Measurements from ENCODE around the gene GALNT12.

Gene GALNT12

GRCh38 chr9:98873951-98874371 is 66.5 kb downstream of the GALNT12 start:
- Histone ChIP-seq H3K4me1 (ENCODE audit: insufficient read depth, low read length, severe bottlenecking) (no peaks in the 10 kb centered on the region), H3K4me3 (ENCODE audit: low read depth, low read length, poor library complexity, severe bottlenecking) (no peak overlapping the region), H3K27me3 (ENCODE audit: insufficient read depth, low read length) (peaks cover 8% of the 10 kb centered on the region), H3K79me2 (ENCODE audit: insufficient read depth, low read length) (no peaks in the 10 kb centered on the region), H3K9me2 (ENCODE audit: low read depth, low read length) (no peaks in the 10 kb centered on the region), H3K27ac (ENCODE audit: low read depth, low read length, poor library complexity, severe bottlenecking) (no peak overlapping the region), H3K4me2 (ENCODE audit: low read length) (no peak overlapping the region), H3K9me3 (ENCODE audit: low read length) (0 out of 2 replicates have a peak, but pooled peaks cover 3% of the 10 kb centered on the region), H3K9ac (ENCODE audit: low read length) (no peak overlapping the region), H3F3A (ENCODE audit: insufficient read depth, low read length) (no peaks in the 10 kb centered on the region), H2AFZ (ENCODE audit: low read length) (no peak overlapping the region), H3K36me3 (ENCODE audit: insufficient read depth, low read length) (no peaks in the 10 kb centered on the region; the same call in 1 of the 2 replicates), H4K20me1 (ENCODE audit: insufficient read depth, low read length) (no peaks in the 10 kb centered on the region)
- TF ChIP-seq, protein P1, sequence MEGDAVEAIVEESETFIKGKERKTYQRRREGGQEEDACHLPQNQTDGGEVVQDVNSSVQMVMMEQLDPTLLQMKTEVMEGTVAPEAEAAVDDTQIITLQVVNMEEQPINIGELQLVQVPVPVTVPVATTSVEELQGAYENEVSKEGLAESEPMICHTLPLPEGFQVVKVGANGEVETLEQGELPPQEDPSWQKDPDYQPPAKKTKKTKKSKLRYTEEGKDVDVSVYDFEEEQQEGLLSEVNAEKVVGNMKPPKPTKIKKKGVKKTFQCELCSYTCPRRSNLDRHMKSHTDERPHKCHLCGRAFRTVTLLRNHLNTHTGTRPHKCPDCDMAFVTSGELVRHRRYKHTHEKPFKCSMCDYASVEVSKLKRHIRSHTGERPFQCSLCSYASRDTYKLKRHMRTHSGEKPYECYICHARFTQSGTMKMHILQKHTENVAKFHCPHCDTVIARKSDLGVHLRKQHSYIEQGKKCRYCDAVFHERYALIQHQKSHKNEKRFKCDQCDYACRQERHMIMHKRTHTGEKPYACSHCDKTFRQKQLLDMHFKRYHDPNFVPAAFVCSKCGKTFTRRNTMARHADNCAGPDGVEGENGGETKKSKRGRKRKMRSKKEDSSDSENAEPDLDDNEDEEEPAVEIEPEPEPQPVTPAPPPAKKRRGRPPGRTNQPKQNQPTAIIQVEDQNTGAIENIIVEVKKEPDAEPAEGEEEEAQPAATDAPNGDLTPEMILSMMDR (IDR thresholded peaks at IDR 0.05; ENCODE audit: low read length), result no peak
- TF ChIP-seq EZH2 (IDR thresholded peaks at IDR 0.05; ENCODE audit: borderline replicate concordance, low read length), result no peak

GRCh38 chr9:98874721-98875255 is 67.3 kb downstream of the GALNT12 start:
- no peak overlapping the region for H3K4me2 ChIP-seq (ENCODE audit: low read length)
- H3K9me2 ChIP-seq (ENCODE audit: low read depth, low read length), result no peaks in the 10 kb centered on the region
- no peak overlapping the region for H3K9ac ChIP-seq (ENCODE audit: low read length)
- no peak overlapping the region for H3K27ac ChIP-seq (ENCODE audit: low read depth, low read length, poor library complexity, severe bottlenecking)
- no peak for TF ChIP-seq EZH2 (IDR thresholded peaks at IDR 0.05; ENCODE audit: borderline replicate concordance, low read length)
- TF ChIP-seq, protein P1 (IDR thresholded peaks at IDR 0.05; ENCODE audit: low read length), result no peak
- H3K79me2 ChIP-seq (ENCODE audit: insufficient read depth, low read length), result no peaks in the 10 kb centered on the region
- no peaks in the 10 kb centered on the region for H3K9me3 ChIP-seq (ENCODE audit: low read length)
- H3K4me1 ChIP-seq (ENCODE audit: insufficient read depth, low read length, severe bottlenecking), result no peaks in the 10 kb centered on the region
- H3K4me3 ChIP-seq (ENCODE audit: low read depth, low read length, poor library complexity, severe bottlenecking), result no peak overlapping the region
- no peak overlapping the region for H2AFZ ChIP-seq (ENCODE audit: low read length)
- H4K20me1 ChIP-seq (ENCODE audit: insufficient read depth, low read length), result no peaks in the 10 kb centered on the region
- H3F3A ChIP-seq (ENCODE audit: insufficient read depth, low read length), result no peaks in the 10 kb centered on the region
- peaks cover 13% of the 10 kb centered on the region for H3K27me3 ChIP-seq (ENCODE audit: insufficient read depth, low read length)
- H3K36me3 ChIP-seq (ENCODE audit: insufficient read depth, low read length), result no peaks in the 10 kb centered on the region; the same call in 1 of the 2 replicates

GRCh38 chr9:98875536-98875935 is 68.1 kb downstream of the GALNT12 start:
- Histone ChIP-seq H3K79me2 (ENCODE audit: insufficient read depth, low read length) (no peaks in the 10 kb centered on the region), H3K27ac (ENCODE audit: low read depth, low read length, poor library complexity, severe bottlenecking) (no peak overlapping the region)

More at GRCh38 chr9:98875536-98875935, 68.1 kb downstream of the GALNT12 start:
- Histone ChIP-seq H3K9ac (ENCODE audit: low read length) (no peak overlapping the region), H3K9me2 (ENCODE audit: low read depth, low read length) (no peaks in the 10 kb centered on the region), H3K36me3 (ENCODE audit: insufficient read depth, low read length) (no peaks in the 10 kb centered on the region; the same call in 1 of the 2 replicates), H3K4me2 (ENCODE audit: low read length) (no peak overlapping the region), H3K4me1 (ENCODE audit: insufficient read depth, low read length, severe bottlenecking) (no peaks in the 10 kb centered on the region), H3F3A (ENCODE audit: insufficient read depth, low read length) (no peaks in the 10 kb centered on the region), H4K20me1 (ENCODE audit: insufficient read depth, low read length) (no peaks in the 10 kb centered on the region), H3K4me3 (ENCODE audit: low read depth, low read length, poor library complexity, severe bottlenecking) (no peak overlapping the region), H3K27me3 (ENCODE audit: insufficient read depth, low read length) (peaks cover 12% of the 10 kb centered on the region; the same call in 1 of the 2 replicates), H3K9me3 (ENCODE audit: low read length) (no peaks in the 10 kb centered on the region), H2AFZ (ENCODE audit: low read length) (no peak overlapping the region)
- TF ChIP-seq EZH2 (IDR thresholded peaks at IDR 0.05; ENCODE audit: borderline replicate concordance, low read length), result no peak
- TF ChIP-seq, protein P1 (IDR thresholded peaks at IDR 0.05; ENCODE audit: low read length), result no peak
